ENCODE measurements around the gene GNAZ.

GRCh38 chr22:23105304-23105703, 35.0 kb downstream of the GNAZ start:
- no peak for TF ChIP-seq CTCF (IDR thresholded peaks at IDR 0.05; ENCODE audit: insufficient read depth, low read length, poor library complexity, severe bottlenecking)
- TF ChIP-seq EZH2phosphoT487 (conservative IDR thresholded peaks at IDR 0.05; ENCODE audit: low read length) = no peak

Data from SU-DHL-6 (cell line).